ENCODE data around the gene PARP3.

Gene PARP3

DNA sequence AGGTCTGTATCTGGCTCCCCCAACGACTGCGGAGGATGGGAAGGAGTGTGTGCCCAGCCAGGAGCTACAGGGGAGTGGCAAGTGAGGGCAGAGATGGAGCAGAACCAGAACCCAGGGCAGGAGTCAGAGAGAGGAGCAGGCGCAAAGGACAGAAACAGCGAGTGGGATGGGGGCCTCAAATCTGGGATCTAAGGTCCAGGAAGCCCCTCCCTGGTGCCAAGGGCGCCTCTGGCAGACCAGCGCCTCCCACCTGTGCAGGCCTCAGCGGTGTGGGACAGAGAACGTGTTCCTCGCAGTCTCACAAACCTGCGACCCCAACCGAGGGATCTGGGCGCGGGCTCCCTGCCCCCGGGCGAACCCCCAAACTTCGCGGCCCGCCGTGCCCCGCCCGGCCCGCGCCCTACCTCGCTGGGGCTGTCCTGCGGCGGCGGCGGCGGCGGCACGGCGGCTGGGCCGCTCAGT, 24.8 kb downstream of the PARP3 start:
- DNase-seq (ENCODE audit: low read depth in 2 of 2) = no peak

DNA sequence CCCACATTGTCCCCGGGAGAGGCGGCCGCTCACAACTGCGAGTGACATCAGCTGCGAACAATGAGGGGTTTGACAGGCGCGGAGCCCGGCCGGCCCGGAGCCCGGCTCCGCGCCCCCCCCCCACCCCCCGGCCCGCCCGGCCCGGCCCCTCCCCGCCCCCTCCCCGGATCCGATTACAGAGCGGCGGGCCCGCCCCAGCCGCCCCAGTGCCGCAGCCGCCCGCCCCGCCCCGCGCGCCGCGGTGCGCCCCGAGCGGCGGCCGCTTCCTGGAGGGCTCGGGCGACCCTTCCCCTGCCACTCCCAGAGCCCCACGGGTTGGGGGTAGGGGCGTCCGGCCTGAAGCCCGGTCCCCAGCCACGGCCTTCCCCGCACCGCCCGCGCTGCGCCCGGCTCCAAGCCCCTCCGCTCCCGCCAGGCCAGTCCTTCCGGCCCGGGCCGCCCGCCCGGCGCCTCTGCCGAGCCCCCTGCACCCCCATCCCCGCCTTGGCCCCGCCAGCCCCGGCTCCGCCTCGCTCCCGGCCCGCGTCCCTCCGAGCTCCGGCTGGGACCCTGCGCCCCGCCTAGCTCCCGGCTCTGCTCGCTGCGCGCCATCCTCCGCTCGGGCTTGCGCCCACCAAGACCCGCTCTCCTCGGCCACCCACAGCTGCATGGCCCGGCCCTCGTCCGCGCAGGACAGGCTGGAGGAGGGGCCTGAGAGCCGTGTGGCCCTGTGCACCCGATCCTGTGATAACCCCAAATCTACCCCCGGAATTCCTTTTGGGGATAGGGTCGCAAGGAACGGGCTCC, 25.4 kb downstream of the PARP3 start, which contains the start of gene PCBP4:
TSS of gene PCBP4 (minus strand) at position 71 of the 786 bp plus-strand sequence. CDS start 6,214 bp downstream, outside the sequence.
- DNase-seq (ENCODE audit: low read depth in 2 of 2) = no peak

DNA sequence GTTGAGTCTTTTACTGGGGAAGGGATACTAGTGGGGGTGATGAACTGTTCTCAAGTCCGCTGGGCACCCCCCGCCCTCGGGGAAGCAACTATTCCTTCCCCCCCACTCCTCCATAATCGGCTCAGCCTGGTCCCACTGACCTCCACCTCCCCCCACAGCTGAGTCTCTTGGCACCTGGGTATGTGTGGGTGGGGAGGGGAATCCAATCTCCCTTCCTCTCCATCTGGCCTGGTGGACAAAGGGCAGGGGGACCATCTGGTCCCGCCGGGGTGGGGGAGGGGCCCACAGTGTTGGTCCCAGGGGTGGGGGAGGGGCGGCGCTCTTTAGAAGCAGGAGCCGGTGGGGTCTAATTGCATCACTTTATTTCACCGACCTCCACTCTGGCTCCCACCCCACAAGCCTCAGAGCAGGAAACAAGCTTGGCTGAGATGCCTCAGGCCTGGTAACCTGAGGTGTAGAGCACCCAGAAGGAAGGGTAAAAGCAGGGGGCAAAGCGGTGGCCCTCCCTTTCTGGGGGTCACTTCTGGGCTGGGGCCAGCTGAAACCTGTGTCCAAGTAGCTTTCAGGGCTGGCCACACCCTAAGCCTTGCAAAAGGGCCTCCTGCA, 26.1 kb downstream of the PARP3 start:
- no peak for DNase-seq (ENCODE audit: low read depth in 2 of 2)

DNA sequence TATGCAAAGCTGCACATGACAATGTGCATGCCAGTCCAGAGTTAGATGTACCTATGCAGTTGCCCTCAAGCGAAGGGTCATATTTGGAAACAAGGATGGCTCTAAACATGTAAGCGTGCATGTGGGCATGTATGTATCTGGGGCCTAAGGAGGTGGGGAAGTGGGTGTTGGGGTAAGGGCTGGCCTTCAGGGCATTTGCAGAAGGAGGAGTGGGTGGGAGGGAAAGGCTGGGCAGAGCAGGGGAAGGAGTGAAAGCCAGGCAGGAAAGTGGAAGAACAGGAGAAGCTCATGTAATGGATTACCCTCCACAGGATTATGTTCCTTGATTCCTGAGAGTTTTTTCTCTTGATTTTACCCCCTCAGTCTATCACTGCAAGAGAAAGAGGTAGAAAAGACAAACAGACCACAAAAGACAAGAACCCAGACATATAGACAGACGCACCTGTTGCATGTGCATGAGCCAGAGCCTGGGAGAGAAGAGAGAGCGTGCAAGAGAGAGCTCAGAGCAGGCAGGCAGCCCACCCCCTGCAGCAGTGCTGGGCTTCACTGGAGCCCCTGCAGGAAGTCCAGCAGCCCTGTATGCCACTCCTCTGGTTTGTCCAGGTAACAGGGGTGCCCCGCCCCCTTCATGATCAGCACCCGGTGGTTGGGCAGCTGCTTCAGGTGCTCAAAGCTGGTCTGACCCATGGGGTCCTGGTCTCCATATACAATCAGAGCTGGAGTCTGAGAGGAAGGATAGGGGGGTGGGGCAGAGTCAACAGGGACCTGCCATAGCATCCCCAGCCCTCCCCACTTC, 26.9 kb downstream of the PARP3 start:
- no peak for DNase-seq (ENCODE audit: low read depth in 2 of 2)

DNA sequence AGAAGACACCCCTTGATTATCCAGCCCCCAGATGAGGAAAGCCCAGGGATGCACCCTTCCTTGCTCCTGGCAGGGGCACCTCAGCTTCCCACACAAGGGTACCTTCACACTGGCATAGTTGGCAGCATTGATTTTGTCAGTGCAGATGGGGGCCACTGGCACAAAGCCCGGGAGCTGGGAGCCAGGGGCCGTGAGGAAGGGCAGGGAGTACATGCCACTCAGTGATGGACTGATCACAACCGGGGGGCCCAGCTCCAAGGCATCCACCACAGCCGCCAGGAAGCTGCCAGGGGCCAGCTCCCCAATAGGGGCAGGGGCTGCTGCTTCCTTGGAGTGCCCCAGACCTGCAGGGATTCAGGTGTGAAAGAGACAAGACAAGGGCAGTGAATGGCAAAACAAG, 27.7 kb downstream of the PARP3 start:
- no peak for DNase-seq (ENCODE audit: low read depth in 2 of 2)

DNA sequence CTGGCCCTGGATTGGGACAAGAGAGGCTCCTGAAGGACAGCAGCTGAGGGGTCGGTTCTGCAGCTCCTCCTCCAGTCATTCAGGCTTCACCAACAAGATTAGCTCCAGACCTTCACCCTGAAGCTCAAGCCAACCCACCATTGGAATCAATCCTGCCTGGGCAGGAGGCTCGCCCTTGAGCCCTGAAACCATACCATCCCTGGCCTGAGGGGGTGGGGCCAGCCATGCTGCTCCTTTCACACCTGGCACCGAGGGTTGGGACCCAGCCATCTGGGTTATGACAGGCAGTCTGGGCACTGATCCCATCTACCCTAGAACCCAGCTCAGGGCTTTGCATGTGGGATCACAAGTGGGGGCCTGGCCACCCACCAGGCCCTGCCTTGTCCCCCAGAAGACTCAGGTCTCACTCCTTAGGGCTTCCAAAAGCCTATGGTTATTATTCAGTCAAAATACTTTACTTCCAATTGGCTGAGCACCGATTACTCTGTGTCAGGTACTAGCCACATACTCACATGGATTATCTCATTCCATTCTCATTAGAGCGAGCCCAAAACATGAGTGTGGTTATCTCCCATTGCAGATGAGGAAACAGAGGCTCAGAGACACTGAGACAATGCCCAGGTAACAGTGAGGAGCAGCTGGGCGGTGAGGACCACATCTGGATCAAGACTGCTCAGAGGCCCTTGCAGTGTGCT, 28.6 kb downstream of the PARP3 start:
- no peak for DNase-seq (ENCODE audit: low read depth in 2 of 2)

DNA sequence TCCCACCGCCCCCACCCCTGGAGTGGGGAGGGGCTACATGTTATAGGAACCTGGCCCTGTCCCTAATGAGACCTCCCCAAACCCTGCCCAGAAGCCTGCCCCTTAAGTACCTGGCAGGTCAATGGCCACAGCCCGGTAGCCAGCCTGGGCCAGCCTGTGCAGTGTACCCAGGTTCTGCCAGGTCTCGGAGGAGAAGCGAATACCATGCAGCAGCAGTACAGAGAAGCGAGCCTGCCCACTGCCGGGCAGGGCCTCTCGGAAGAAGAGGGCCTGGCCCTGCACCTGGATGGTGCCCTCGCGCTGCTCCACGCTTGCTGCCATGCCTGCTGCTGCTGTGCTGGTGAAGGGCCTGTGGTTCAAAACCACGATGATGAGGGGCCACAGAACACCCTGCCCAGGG, 29.2 kb downstream of the PARP3 start:
- no peak for DNase-seq (ENCODE audit: low read depth in 2 of 2)

DNA sequence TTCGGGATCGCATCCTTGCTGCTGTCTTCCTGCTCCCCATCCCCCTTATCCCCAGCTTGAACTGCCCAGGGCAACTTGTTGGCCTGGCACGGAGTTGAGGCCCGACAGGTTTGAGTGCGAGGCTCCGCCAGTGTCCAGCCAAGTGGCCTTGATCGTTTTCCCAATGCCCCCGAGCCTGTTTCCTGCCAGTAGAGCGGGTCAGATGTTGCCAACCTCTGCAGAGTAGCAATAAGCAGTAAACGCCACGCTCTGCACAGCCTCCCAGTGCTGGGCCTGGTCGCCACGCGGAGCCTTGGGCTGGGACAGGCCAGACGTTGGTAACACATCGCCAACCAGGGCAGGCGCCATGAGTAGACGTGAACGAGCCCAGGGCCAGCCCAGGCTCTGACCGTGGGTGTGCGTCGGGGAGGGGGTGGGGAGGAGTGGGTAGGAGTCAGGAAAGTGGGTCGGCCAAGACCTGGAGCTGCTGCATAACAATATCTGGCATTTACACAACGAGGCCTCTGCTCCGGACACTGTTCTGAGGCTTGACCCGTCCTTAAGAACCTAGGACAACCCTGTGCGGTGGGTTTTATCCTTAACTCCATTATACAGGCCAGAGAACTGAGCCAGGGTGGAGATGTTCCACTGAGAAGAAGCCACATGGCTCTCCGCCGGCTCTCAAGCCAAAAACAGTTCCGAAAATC, 32.3 kb downstream of the PARP3 start:
- DNase-seq (ENCODE audit: low read depth in 2 of 2) = no peak

DNA sequence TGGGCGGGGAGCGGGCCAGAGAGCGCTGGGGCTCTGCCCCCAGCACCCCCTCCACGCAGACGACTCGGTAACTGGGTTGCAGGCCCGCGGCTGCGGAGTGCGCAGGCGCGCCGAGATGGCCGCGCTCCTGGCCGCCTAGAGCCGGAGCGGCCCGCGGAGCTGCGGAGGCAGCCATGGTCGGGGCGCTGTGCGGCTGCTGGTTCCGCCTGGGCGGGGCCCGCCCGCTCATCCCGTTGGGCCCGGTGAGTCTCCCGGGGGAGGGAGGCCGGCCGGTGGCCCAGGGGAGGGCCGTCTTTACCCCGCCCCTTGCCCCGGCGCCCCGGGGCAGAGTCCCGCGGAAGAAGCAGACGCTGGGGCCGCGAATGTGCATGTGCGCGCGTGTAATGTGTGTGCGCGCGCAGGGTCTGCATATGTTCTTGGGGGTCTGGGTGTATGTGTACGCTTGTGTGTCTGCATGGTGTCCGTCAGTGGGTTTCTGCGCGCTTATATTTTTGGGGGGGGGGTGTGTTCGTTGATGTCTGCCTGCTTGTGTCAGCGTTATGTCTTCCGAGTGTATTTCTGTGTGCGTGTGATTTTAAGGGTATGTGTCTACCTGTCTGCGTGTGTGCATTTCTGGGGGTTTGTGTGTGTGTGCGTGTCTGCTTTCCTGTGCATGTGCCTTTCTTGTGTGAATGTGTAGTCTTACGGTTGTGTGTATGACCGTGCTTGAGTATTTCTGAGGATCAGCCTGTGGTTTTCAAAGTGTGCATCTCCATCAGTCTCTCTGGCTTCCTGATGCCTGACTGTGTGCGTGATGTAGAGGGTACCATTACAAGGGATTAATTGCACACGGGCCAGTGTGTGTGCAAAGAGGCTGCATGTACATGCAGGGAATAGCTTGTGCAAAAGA, 33.0 kb downstream of the PARP3 start, which contains the start of gene ABHD14A:
TSS of gene ABHD14A (plus strand) at position 102 of the 889 bp plus-strand sequence. CDS start at position 174, 72 bp downstream.
- DNase-seq (ENCODE audit: low read depth in 2 of 2) = peak in 1 of 2 experiments; percentile 35

DNA sequence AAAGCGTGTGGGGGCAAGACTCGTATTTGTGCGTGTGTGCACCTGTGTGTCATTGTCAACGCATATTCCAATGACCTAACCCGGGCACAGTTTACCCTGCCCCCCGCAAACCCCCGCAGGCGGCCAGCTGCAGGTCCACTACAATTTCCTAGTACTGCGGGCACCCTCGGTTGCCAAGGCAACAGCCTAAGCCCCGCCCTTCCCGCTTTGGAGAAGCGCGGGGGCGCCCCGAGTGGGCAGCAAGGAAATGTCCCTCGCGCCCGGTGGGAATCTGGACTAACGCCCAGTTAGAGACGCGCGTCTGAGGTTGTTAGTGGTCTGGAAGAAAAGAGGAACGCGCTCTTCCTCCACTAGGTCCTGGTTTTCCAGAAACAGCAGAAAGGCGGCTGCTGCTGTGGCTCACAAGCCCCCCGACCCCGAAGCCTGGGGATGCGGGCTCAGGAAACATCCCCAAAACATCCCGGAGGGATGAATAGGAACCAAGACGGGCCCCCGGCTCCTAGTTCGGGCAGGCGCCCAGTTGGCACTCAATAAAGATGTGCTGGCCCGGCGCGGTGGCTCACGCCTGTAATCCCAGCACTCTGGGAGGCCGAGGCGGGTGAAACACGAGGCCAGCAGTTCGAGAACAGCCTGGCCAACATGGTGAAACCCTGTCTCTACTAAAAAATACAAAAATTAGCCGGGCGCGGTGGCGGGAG, 33.8 kb downstream of the PARP3 start:
- DNase-seq (ENCODE audit: low read depth in 2 of 2) = no peak

DNA sequence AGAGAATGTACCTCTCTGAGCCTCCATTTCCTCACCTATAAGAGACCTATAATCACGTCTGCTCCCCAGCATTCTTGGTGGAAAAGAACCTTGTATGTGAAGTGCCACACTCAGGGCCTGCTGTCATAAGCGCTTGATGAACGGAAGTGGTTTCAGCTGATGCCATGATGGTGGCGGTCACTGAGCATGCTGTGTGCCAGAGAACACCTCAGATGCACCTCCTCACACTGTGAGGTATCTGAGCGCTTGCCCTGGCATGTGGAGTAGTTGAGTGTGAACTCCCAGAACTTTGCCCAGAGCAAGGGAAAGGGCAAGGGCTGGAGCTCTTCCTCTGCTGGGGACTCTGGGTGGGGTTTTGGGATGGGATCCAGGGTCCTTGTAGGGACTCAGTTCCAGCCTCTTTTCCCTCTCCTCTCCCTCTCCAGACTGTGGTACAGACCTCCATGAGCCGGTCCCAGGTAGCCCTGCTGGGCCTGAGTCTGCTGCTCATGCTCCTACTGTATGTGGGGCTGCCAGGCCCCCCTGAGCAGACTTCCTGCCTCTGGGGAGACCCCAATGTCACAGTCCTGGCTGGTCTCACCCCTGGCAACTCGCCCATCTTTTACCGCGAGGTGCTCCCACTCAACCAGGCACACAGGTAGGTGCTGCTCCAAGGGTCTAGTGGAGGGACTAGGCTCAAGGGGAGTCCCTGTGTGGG, 35.4 kb downstream of the PARP3 start:
- DNase-seq (ENCODE audit: low read depth in 2 of 2) = no peak

DNA sequence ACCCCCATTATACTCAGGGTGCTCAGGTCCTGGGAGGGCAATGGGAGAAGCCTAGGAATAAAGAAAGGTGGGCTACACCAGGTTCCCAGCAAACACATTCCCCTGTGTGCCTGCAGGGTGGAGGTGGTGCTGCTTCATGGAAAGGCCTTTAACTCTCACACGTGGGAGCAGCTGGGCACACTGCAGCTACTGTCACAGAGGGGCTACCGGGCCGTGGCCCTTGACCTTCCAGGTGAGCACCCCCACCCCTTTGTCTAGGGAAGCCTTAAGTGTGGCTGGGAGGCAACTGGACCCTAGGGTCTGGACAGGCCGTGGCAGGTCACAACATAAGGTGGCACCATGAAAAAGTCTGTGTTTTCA, 36.0 kb downstream of the PARP3 start:
- DNase-seq (ENCODE audit: low read depth in 2 of 2) = no peak

DNA sequence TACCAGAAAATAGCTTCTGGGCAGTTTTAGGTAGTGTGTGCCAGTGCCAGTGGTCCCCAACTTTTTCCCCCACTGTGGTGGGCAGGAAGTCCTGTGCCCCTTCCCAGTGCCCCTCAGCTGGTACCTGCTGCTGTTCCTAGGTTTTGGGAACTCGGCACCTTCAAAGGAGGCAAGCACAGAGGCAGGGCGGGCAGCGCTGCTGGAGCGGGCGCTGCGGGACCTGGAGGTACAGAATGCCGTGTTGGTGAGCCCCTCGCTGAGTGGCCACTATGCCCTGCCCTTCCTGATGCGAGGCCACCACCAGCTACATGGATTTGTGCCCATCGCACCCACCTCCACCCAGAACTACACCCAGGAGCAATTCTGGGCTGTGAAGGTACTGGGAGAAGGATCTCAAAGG, 38.1 kb downstream of the PARP3 start:
- DNase-seq (ENCODE audit: low read depth in 2 of 2) = no peak

DNA sequence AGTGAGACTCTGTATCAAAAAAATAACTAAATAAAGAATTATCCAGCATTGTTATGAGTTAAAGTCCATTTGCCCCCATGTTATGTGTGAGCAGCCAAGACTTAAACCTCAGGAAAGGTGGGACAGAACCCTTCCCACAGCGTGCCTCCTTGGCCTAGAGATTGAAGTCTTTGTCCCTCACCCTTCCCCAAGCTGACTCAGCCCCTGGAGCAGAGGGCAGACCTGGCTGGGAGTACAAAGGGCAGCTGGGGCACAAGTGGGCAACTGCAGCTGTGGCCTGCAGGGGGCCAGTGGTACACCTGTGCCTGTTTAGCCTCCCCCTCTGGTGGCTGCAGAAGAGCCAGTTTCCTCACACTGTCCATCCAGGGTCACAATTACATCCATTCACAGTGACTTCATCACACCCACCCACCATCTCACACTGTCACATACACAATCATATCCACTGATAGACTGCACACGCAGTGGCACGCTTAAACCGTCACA, 40.2 kb downstream of the PARP3 start:
- no peak for DNase-seq (ENCODE audit: low read depth in 2 of 2)

DNA sequence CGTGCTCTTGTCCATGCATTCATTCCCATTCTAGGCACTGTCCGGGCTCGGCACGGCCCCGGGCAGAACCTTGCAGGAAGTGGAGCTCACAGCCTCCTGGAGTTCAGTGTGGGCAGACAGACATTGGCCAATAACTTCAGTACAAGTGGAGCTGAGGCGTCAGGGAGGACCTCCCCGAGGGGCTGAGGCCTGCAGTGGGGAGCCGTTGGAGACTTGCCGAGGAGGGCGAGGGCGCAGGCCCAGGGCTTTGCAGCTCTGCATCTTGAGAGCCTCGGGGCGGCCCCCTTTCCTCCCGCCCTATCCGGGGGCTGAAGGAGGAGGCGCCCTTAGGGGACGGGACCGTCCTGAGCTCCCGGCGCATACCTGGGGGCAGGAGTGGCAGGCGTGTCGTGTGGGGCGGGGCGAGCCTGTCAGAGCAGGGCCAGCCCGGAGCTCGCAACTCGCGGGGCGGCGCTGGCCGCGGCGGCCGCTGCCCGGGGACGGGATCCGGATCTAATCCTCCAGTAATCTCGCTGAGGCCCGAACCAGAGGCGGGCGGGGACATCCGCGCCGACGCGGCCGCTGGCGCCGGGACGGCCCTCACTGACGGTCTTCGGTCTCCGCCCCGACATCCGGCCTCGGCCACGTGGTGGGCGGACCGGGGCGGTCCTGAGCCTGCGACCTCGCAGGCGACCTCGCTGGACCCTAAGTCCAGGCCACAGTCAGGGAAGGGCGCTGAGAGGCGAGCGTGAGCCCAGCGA, 40.8 kb downstream of the PARP3 start, which contains the start of gene ACY1:
TSS of gene ACY1 (plus strand) at position 698 of the 740 bp plus-strand sequence. CDS start 530 bp downstream, outside the sequence.
- DNase-seq (ENCODE audit: low read depth in 2 of 2) = peak; percentile 45 to 46

DNA sequence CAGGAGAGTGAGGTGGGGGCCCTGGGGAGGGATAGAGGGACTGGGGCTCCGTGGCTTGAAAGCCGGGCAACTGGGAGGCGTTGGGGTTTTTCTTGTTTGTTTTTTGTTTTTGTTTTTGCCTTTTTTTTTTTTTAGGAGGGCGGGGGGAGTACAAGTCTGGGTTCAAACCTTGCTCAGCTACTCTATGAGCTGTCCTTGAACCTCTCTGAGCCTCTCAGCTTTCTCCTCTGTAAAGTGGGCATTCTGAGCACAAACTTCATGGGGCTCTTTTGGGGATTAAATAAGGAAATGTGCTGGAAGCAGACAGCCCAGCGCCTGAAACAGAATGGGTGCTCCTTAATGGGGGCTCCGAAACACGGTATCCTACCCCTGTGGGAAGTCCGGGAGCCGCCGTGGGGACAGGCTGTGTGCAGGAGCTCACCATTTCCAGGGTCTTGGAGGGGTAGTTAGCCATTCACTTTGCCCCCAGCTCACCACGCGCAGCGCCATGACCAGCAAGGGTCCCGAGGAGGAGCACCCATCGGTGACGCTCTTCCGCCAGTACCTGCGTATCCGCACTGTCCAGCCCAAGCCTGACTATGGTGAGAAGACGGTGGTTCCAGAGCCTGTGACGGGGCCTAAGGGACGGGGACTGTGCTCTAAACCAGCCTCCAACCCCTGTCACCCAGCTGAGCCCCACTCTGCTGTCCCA, 41.6 kb downstream of the PARP3 start:
- DNase-seq (ENCODE audit: low read depth in 2 of 2) = no peak

DNA sequence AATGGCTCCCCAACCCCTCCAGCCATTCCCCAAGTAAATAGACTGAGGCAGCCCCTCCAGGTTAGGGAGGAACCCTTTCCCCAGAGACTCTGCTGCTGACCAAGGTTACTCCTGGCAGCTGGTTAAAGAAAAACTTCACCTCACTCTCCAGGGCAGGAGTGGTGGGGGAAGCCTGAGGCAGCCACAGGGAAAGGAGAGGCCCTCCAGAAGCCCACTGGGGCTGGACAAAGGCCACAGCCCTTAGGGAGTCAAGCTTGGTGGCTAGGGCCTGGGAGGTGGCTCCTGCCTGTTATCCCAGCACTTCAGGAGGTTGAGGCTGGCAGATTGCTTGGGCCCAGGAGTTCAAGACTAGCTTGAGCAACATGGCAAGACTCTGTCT, 42.1 kb downstream of the PARP3 start:
- DNase-seq (ENCODE audit: low read depth in 2 of 2) = no peak

Measured in fibroblast of skin of left quadriceps (primary cell).